IPS DF 6.9 (cell line): ENCODE measurements around the gene PNMA8C.

Experiments used
- DNase-seq: peaks from one replicate; pipeline ENCODE4 v3.0.0-alpha.2; 2013; ENCODE audit warnings: low read depth, low spot score
- H3K27ac ChIP-seq: one replicate; pipeline ENCODE4 v1.5.1; 2013; ENCODE audit warnings: low read length, control low read depth
- H3K27me3 ChIP-seq: 2 replicates; pipeline ENCODE4 v1.6.1; 2013; ENCODE audit warnings: mild to moderate bottlenecking, low read length; ENCODE audit not compliant: control insufficient read depth, insufficient read depth
- H3K36me3 ChIP-seq: 2 replicates; pipeline ENCODE4 v1.6.1; 2013; ENCODE audit warnings: low read length; ENCODE audit not compliant: control insufficient read depth, insufficient read depth
- H3K4me1 ChIP-seq: 2 replicates; pipeline ENCODE4 v1.6.1; 2013; ENCODE audit warnings: low read length; ENCODE audit not compliant: control insufficient read depth, insufficient read depth
- H3K4me3 ChIP-seq: 2 replicates; pipeline ENCODE4 v1.5.1; 2013; ENCODE audit warnings: mild to moderate bottlenecking, low read length
- H3K9me3 ChIP-seq: 2 replicates; pipeline ENCODE4 v1.6.1; 2013; ENCODE audit warnings: low read length, inconsistent platforms; ENCODE audit not compliant: control insufficient read depth, insufficient read depth
- WGBS: extraction: QIAGEN DNeasy Blood & Tissue Kit; methylation state at CpG from one replicate; pipeline ENCODE4 v1.1.7; 2013; ENCODE audit warnings: mixed read lengths, missing lambda C conversion rate; ENCODE audit not compliant: insufficient read length, insufficient coverage; 5-methylcytosine and 5-hydroxymethylcytosine counted together

The PNMA8C gene

GRCh38 chr19:46390121-46390858 lies 38.4 kb downstream of the PNMA8C start:
- DNase-seq = no peak
- Histone ChIP-seq H3K4me3 (no peak overlapping the region), H3K36me3 (peaks cover 38% of the 10 kb centered on the region), H3K9me3 (no peaks in the 10 kb centered on the region), H3K27ac (no peak overlapping the region), H3K27me3 (no peaks in the 10 kb centered on the region), H3K4me1 (no peaks in the 10 kb centered on the region; the same call in 1 of the 2 replicates)
- no CpG with 5 or more reads among the region's 16 CpGs for WGBS

- Histone ChIP-seq H3K4me1 (no peaks in the 10 kb centered on the region; the same call in 1 of the 2 replicates), H3K4me3 (no peak overlapping the region), H3K27ac (no peak overlapping the region), H3K27me3 (no peaks in the 10 kb centered on the region), H3K36me3 (peaks cover 47% of the 10 kb centered on the region), H3K9me3 (no peaks in the 10 kb centered on the region)
- WGBS = no CpG with 5 or more reads among the region's 25 CpGs
- no peak for DNase-seq
These were observed 40.2 kb downstream of the PNMA8C start for GRCh38 chr19:46388311-46389095.

GRCh38 chr19:46387713-46388130 lies 41.0 kb downstream of the PNMA8C start:
- H3K4me3 ChIP-seq = no peak overlapping the region
- H3K27ac ChIP-seq = no peak overlapping the region
- DNase-seq = no peak
- no peaks in the 10 kb centered on the region for H3K27me3 ChIP-seq
- no CpG with 5 or more reads among the region's 10 CpGs for WGBS
- H3K36me3 ChIP-seq = peaks cover 47% of the 10 kb centered on the region
- no peaks in the 10 kb centered on the region; the same call in 1 of the 2 replicates for H3K4me1 ChIP-seq
- no peaks in the 10 kb centered on the region for H3K9me3 ChIP-seq

- Histone ChIP-seq H3K9me3 (no peaks in the 10 kb centered on the region), H3K27ac (no peak overlapping the region), H3K27me3 (no peaks in the 10 kb centered on the region), H3K36me3 (peaks cover 47% of the 10 kb centered on the region), H3K4me1 (no peaks in the 10 kb centered on the region; the same call in 1 of the 2 replicates), H3K4me3 (no peak overlapping the region)
- no peak for DNase-seq
- WGBS = no CpG with 5 or more reads among the region's 30 CpGs
These were observed 41.6 kb downstream of the PNMA8C start for GRCh38 chr19:46386996-46387712.

- Histone ChIP-seq H3K27ac (no peak overlapping the region), H3K27me3 (no peaks in the 10 kb centered on the region), H3K4me3 (no peak overlapping the region), H3K4me1 (no peaks in the 10 kb centered on the region; the same call in 1 of the 2 replicates), H3K36me3 (peaks cover 41% of the 10 kb centered on the region), H3K9me3 (no peaks in the 10 kb centered on the region)
- WGBS = no CpG with 5 or more reads among the region's 10 CpGs
- DNase-seq = no peak
These were observed 42.6 kb downstream of the PNMA8C start for GRCh38 chr19:46386151-46386550.

- Histone ChIP-seq H3K9me3 (no peaks in the 10 kb centered on the region), H3K27me3 (no peaks in the 10 kb centered on the region), H3K4me3 (no peak overlapping the region), H3K4me1 (no peaks in the 10 kb centered on the region; the same call in 1 of the 2 replicates), H3K36me3 (peaks cover 41% of the 10 kb centered on the region), H3K27ac (no peak overlapping the region)
- no peak for DNase-seq
- no CpG with 5 or more reads among the region's 11 CpGs for WGBS
These were observed 43.1 kb downstream of the PNMA8C start for GRCh38 chr19:46385636-46386035.

- no peaks in the 10 kb centered on the region for H3K27me3 ChIP-seq
- H3K4me1 ChIP-seq = no peaks in the 10 kb centered on the region
- WGBS = no CpG with 5 or more reads among the region's 11 CpGs
- H3K4me3 ChIP-seq = no peak overlapping the region
- H3K9me3 ChIP-seq = no peaks in the 10 kb centered on the region
- DNase-seq = no peak
- no peak overlapping the region for H3K27ac ChIP-seq
- peaks cover 32% of the 10 kb centered on the region for H3K36me3 ChIP-seq
These were observed 44.3 kb downstream of the PNMA8C start for GRCh38 chr19:46384396-46384795.

- Histone ChIP-seq H3K4me3 (no peak overlapping the region), H3K27ac (no peak overlapping the region), H3K9me3 (no peaks in the 10 kb centered on the region), H3K4me1 (no peaks in the 10 kb centered on the region), H3K27me3 (no peaks in the 10 kb centered on the region), H3K36me3 (peaks cover 30% of the 10 kb centered on the region)
- DNase-seq = no peak
- WGBS = no CpG with 5 or more reads among the region's 7 CpGs
These were observed 44.9 kb downstream of the PNMA8C start for GRCh38 chr19:46383846-46384245.

GRCh38 chr19:46383171-46383815 lies 45.4 kb downstream of the PNMA8C start:
- Histone ChIP-seq H3K4me1 (no peaks in the 10 kb centered on the region), H3K9me3 (no peaks in the 10 kb centered on the region), H3K27ac (no peak overlapping the region), H3K4me3 (no peak overlapping the region), H3K27me3 (no peaks in the 10 kb centered on the region), H3K36me3 (peaks cover 24% of the 10 kb centered on the region)
- no CpG with 5 or more reads among the region's 23 CpGs for WGBS
- no peak for DNase-seq
